Upper lobe of left lung (tissue), 4 donors: Measurements from ENCODE around the gene MCM3AP.

Experiments
- CTCF ChIP-seq, 6 experiments: fragments of 450-650 bp in 4 of 6; fragments of 200-600 bp in 2 of 6; sonication (generic) in 2 of 6; IDR thresholded peaks; one replicate each; pipeline ENCODE4 v1.5.1; 2016 to 2019; ENCODE audit warnings: antibody characterized with exemption in 6 of 6
- POLR2A ChIP-seq, 4 donors: fragments of 450-650 bp; IDR thresholded peaks; one replicate each; pipeline ENCODE4 v1.5.1; 2016 to 2017; ENCODE audit warnings: antibody characterized with exemption in 4 of 4, mild to moderate bottlenecking in 2 of 4

- TF ChIP-seq CTCF (IDR thresholded peaks at IDR 0.05) (no peak), POLR2A (IDR thresholded peaks at IDR 0.05) (peak in 2 of 4 donors; percentile 17 to 18)
Measured at GRCh38 chr21:46188226-46189212, 96.9 kb downstream of the MCM3AP start.
